C4-2B (cell line): ENCODE data around the gene SLFN12L.

Experiments used
- ZFX ChIP-seq: fragments of 450-650 bp; IDR thresholded peaks from 2 replicates; pipeline ENCODE4 v1.6.1; 2017
- TF ChIP-seq, protein P1 (sequence below): fragments of 450-650 bp; conservative IDR thresholded peaks from 2 replicates; pipeline ENCODE4 v1.5.1; 2017; ENCODE audit warnings: mild to moderate bottlenecking

DNA sequence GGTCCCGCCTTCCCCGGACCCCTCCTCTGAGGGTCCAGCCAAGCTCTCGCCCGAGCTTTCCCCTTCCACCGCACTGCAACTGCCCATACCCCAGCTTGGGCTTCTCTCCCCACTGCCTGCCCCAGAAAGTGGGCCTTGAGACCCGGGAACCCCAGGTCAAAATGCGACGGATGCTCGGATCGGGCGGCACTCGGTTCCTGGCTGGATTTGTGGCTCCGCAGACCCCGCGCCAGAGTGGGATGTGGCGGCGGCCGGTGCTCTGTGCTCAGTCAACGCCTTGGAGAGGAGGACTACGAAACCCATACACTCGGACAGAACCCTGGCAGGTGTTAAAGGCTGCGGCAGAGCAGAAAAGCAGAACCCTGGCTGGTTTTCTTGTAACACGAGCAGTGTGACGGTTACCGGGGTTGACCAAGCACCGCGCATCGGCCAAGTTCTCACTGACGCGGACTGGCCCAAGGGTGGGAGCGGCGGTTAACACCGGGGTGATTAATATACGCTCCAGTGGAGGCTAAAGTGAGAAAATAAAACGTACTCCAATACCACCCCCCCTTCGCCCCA, 88.0 kb downstream of the SLFN12L start:
- TF ChIP-seq, protein P1, sequence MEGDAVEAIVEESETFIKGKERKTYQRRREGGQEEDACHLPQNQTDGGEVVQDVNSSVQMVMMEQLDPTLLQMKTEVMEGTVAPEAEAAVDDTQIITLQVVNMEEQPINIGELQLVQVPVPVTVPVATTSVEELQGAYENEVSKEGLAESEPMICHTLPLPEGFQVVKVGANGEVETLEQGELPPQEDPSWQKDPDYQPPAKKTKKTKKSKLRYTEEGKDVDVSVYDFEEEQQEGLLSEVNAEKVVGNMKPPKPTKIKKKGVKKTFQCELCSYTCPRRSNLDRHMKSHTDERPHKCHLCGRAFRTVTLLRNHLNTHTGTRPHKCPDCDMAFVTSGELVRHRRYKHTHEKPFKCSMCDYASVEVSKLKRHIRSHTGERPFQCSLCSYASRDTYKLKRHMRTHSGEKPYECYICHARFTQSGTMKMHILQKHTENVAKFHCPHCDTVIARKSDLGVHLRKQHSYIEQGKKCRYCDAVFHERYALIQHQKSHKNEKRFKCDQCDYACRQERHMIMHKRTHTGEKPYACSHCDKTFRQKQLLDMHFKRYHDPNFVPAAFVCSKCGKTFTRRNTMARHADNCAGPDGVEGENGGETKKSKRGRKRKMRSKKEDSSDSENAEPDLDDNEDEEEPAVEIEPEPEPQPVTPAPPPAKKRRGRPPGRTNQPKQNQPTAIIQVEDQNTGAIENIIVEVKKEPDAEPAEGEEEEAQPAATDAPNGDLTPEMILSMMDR: no peak
- TF ChIP-seq ZFX: no peak
